C4-2B (cell line): ENCODE measurements around the gene FAM110A.
"Not testable (repeated sequence)": the region's sequence is repeated elsewhere in the genome, so short reads cannot be mapped to it uniquely, and the experiment has no call there.

ENCODE experiments used
- CTCF ChIP-seq: fragments of 450-650 bp; conservative IDR thresholded peaks from 2 replicates; pipeline ENCODE4 v1.5.1; 2017; ENCODE audit warnings: mild to moderate bottlenecking
- ZFX ChIP-seq: fragments of 450-650 bp; IDR thresholded peaks from 2 replicates; pipeline ENCODE4 v1.6.1; 2017

- not testable (repeated sequence) for TF ChIP-seq CTCF, ZFX
Measured at GRCh38 chr20:892371-892770, 58.9 kb downstream of the FAM110A start.
